Embryonic facial prominence (tissue), 1 donor: ENCODE measurements around the gene ARHGAP45.

Experiments
- DNase-seq: peaks from one replicate; pipeline ENCODE4 v3.0.0-alpha.2; 2016; ENCODE audit errors: extremely low spot score

The ARHGAP45 gene

DNA sequence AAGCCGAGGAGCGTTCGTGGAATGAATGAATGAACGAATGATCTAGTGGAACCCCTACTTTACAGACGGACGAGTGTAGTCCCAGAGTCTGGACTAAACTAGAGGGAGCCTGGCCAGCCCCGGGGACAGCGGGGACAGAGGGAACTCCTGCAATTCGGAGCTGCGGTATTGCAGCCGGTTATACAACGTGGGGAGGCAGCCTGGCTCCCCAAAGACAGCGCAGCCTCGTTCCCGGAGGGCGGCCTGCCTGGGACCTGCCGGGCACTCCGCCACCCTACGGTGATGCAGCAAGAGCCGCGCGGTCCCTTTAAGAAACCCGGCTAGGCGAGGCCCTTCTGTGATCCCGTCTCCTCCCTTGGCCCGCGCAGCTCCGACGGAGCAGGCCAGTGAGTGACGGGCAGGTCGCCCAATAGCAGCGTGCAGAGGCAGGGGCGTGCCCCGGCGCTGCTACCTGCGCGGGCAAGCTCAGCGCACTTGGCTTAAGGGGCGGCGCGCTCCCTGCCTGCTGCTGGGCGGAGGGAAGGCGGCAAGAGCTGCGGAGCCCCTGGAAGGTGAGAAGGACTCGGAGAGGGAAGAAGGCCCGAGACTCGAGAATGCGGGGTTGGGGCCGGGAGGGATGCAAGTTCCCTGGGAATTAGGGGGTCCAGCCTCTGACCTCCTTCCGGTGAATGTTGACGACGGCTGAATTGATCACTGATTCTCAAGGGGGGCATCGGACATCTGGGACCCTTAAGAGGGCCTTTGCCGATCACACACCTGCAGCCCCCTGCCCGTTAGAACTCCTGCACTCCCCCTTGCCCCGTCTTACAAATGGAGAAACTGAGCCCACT is 27.1 kb upstream of the ARHGAP45 start, which contains the start of gene ABCA7:
Gene ABCA7, plus strand, starts transcription at position 462 of the 830 bp plus-strand sequence. CDS start 1,255 bp downstream, outside the sequence.
- DNase-seq: peak; percentile 94

DNA sequence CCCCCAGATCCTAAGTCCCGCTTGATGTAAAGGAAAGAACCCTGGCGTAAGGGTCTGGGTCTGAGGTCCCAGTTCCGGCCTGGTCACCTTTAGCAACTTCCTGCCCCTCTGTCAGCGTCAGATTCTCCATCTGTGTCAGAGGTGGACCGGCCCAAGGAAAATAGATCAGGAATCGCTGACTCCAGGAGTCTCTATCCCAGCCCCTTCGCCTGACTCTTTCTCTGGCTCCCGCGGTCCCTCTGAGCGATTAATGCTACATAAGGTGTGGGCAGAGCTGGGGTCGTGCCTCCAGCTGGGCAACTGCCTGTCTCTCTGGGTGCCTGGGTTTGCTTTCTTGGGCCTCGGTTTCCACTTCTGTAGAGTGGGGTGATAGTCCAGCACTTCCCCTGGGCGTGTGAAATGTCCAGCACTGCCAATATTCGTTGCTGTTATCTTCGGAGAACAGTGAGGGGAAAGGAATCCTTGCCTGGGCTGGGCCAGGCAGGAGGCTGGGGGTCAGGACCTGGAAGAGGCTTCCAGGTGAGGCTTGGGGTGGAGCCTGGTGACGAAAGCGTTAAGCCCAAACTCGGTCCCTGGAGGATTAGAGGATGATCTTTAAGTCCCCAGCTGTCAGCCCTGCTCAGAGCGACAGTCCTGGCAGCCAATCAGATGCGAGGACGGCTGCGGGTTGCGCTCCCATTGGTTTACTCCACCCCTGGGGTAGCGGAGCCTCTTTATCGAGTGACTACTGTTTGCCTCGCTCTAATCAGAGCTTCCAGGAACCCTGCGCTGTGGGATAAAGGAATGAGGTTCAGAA is 26.3 kb upstream of the ARHGAP45 start:
- DNase-seq: peak; percentile 72

DNA sequence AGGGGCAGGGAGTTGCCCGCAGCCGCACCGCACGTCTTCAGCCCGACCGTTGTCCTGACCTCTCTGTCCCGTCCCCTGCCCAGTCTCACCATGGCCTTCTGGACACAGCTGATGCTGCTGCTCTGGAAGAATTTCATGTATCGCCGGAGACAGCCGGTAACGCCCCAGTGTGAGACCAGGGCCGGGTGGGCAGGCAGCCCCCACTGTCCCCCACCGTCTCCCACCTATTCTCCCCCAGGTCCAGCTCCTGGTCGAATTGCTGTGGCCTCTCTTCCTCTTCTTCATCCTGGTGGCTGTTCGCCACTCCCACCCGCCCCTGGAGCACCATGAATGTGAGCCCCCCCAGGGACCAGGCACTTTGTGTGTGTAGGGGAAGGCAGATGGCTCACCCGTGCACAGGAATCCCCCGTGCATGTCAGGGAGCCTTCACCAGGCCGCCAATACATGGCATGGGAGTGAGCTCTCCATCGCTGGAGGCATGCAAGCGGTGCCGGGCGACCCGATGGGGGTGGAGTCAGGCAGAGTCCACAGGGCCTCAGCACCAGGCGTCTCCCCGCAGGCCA is 25.6 kb upstream of the ARHGAP45 start:
- no peak for DNase-seq

DNA sequence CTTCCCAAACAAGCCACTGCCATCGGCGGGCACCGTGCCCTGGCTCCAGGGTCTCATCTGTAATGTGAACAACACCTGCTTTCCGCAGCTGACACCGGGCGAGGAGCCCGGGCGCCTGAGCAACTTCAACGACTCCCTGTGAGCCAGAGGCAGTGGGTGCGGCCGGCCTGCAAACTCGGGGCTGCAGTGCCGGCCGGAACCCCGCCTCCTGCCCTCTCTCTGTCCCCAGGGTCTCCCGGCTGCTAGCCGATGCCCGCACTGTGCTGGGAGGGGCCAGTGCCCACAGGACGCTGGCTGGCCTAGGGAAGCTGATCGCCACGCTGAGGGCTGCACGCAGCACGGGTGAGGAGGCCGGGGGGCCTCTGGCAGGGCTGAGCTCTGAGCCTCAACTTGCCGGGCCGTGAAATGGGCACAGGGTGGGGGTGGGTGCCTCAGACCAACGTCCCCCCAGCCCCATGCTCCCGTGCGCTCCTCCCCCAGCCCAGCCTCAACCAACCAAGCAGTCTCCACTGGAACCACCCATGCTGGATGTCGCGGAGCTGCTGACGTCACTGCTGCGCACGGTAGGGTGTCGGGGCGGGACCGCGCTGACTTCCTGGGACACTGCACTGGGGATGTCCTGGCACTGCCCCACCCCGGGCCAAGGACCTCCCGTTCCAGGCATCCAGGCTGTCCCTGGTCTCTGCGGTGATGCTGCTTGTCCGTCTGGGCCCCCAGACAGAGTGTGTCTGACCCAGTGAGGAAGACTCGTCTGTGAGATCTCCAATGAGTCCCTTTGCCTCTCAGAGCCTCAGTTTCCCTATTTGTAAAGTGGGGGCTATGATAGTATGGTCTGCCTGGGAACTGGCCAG is 24.9 kb upstream of the ARHGAP45 start:
- DNase-seq: no peak

DNA sequence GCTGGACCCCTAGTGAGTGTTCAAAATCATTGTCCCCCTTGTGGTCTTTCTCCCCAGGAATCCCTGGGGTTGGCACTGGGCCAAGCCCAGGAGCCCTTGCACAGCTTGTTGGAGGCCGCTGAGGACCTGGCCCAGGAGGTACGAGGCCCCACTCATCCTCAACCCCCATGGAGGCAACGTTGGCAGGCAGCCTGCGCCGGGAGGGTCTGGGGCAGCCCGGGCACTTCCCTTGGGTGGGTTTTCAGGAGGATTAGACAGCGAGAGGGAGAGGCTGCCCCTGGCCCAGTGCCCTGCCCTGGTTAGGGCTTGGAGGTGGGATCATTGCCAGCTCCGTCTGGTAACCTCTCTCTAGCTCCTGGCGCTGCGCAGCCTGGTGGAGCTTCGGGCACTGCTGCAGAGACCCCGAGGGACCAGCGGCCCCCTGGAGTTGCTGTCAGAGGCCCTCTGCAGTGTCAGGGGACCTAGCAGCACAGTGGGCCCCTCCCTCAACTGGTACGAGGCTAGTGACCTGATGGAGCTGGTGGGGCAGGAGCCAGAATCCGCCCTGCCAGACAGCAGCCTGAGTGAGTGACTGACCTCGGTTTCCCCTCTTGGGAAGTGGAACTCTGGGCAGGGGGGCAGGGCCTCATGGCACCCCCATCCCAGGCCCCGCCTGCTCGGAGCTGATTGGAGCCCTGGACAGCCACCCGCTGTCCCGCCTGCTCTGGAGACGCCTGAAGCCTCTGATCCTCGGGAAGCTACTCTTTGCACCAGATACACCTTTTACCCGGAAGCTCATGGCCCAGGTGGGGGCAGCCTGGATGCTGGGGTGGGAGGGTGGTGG is 24.1 kb upstream of the ARHGAP45 start:
- DNase-seq: no peak

DNA sequence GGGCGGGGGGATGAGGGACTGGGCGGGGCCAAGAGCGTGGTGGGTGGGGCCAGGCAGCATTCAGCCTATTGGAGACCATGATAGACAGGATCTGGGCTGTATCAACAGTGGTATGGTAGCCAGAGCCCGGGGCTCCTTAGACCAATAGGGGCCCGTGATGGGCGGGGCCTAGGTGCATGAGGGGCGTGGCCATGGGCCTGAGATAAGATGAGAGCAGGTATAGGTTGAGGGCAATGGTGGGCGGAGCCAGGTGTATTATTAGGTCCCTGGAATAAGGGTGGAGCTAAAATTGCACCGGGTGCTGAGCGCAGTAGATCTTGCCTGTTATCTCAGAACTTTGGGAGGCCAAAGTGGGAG is 21.7 kb upstream of the ARHGAP45 start:
- DNase-seq: no peak

DNA sequence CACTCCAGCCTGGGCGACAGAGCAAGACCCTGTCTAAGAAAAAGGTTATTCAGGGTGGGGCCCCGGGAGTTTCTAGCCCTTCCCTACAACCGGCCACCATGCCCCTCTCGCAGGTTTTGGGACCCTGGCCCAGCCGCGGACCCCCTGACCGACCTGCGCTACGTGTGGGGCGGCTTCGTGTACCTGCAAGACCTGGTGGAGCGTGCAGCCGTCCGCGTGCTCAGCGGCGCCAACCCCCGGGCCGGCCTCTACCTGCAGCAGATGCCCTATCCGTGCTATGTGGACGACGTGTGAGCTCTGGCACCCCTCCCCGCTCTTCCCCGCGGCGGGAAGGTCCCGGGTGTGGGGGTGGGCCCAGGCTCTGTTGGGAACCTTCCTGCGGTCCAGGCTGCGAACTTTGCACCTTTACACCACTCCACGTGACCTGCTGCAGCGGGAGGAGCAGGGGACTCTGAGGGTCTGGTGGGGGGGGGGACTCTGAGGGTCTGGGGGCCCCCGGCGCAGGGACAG is 20.8 kb upstream of the ARHGAP45 start:
- no peak for DNase-seq

DNA sequence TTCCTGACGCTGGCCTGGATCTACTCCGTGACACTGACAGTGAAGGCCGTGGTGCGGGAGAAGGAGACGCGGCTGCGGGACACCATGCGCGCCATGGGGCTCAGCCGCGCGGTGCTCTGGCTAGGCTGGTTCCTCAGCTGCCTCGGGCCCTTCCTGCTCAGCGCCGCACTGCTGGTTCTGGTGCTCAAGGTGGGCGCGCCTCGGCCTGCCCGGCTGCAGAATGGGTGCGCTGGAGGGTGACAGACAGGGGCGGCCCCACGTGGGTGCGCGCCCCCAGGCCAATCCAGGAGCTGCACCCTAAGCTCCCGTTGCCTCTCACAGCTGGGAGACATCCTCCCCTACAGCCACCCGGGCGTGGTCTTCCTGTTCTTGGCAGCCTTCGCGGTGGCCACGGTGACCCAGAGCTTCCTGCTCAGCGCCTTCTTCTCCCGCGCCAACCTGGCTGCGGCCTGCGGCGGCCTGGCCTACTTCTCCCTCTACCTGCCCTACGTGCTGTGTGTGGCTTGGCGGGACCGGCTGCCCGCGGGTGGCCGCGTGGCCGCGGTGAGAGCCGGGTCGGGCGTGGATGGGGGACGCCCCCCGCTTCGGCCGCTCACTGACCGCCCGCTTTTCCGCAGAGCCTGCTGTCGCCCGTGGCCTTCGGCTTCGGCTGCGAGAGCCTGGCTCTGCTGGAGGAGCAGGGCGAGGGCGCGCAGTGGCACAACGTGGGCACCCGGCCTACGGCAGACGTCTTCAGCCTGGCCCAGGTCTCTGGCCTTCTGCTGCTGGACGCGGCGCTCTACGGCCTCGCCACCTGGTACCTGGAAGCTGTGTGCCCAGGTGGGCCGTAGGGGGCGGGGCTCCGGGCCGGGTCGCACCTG is 19.9 kb upstream of the ARHGAP45 start:
- no peak for DNase-seq

DNA sequence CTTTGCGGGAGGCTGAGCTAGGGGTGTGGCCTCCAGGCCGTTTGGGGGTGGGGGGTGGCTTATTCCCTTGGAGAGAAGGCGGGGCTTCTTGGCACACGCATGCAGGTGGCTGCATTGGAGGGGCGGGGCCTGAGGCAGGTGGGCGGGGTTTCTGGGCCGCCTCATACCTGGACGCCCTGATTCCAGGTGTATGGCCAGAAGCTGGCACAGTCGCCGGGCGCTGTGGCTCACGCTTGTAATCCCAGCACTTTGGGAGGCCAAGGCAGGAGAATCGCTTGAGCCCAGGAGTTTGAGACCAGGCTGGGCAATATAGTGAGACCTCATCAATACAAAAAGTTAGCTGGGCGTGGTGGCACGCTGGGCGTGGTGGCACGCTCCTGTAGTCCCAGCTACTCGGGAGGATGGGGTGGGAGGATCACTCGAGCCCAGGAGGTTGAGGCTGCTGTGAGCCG is 19.2 kb upstream of the ARHGAP45 start:
- DNase-seq: no peak

DNA sequence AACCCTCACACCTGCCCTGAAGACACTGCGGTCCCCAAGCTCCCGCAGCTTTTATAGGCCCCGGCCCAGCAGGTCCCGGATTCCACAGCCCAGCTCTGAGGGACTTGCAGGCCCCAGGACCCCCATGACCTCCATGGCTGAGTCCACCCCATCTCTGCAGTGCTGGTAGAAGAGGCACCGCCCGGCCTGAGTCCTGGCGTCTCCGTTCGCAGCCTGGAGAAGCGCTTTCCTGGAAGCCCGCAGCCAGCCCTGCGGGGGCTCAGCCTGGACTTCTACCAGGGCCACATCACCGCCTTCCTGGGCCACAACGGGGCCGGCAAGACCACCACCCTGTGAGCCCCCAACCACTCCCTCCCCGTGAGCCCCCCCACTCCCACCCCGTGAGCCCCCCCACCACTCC is 17.9 kb upstream of the ARHGAP45 start:
- no peak for DNase-seq

DNA sequence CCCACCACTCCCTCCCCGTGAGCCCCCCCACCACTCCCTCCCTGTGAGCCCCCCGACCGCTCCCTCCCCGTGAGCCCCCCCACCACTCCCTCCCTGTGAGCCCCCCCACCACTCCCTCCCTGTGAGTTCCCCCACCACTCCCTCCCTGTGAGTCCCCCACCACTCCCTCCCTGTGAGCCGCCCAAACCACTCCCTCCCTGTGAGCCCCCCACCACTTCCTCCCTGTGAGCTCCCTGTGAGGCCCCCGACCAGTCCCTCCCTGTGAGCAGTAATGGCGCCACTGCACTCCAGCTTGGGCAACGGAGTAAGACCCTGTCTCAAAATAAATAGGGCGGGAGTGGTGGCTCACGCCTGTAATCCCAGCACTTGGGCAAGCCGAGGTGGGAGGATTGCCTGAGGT is 17.2 kb upstream of the ARHGAP45 start:
- DNase-seq: no peak

DNA sequence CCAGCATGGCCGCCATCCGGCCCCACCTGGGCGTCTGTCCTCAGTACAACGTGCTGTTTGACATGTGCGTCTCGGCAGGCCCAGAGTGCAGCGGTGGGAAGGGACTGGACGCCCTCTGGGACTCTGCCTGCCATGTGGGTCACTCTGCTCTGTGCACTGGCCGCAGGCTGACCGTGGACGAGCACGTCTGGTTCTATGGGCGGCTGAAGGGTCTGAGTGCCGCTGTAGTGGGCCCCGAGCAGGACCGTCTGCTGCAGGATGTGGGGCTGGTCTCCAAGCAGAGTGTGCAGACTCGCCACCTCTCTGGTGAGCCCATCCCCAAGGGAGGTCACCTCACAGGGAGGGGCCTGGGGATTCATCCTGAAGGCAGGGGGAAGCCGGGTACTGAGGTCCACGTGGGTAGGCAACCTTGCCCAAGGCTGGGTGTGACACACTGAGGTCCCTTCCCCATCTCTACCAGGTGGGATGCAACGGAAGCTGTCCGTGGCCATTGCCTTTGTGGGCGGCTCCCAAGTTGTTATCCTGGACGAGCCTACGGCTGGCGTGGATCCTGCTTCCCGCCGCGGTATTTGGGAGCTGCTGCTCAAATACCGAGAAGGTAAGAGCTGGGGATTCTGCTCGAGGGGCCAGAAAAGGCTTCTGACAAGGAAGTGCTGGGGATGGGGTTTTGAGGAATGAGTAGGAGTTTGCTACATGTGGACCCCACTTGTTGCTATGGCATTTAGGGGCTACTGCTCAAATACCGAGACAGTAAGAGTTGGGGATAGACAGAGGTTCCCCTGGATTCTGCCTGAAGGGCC is 15.8 kb upstream of the ARHGAP45 start:
- DNase-seq: no peak

DNA sequence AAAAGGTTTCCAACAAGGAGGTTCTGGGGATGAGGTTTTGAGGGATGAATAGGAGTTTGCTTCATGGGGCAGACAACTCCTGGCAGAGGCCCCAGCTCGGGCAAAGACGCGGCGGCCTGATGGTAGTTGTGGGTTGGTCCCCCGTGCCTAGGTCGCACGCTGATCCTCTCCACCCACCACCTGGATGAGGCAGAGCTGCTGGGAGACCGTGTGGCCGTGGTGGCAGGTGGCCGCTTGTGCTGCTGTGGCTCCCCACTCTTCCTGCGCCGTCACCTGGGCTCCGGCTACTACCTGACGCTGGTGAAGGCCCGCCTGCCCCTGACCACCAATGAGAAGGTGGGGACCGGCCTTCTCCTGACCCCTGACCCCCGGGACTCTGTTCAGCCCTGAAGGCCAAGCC is 15.2 kb upstream of the ARHGAP45 start:
- no peak for DNase-seq

DNA sequence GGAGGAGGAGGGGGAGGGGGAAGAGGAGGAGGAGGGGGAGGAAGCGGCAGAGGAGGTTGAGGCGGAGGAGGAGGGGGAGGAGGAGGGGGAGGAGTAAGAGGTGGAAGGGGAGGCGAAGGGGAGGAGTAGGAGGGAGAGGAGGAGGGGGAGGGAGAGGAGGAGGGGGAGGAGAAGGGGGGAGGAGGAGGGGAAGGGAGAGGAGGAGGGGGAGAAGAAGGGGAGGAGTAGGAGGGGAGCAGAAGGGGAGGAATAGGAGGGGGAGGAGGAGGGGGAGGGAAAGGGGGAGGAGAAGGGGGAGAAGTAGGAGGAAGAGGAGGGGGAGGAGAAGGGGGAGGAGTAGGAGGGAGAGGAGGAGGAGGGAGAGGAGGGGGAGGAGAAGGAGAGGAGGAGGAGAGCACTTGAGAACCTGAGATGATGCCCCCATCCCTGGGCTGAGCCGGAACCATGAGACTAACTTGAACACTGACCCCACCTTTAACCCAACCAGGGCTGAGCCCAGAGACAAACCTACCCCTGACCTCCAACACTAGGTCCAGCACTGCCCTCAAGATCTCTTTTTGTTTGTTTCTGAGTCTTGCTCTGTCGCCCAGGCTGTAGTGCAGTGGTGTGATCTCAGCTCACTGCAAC is 14.5 kb upstream of the ARHGAP45 start:
- DNase-seq: no peak

DNA sequence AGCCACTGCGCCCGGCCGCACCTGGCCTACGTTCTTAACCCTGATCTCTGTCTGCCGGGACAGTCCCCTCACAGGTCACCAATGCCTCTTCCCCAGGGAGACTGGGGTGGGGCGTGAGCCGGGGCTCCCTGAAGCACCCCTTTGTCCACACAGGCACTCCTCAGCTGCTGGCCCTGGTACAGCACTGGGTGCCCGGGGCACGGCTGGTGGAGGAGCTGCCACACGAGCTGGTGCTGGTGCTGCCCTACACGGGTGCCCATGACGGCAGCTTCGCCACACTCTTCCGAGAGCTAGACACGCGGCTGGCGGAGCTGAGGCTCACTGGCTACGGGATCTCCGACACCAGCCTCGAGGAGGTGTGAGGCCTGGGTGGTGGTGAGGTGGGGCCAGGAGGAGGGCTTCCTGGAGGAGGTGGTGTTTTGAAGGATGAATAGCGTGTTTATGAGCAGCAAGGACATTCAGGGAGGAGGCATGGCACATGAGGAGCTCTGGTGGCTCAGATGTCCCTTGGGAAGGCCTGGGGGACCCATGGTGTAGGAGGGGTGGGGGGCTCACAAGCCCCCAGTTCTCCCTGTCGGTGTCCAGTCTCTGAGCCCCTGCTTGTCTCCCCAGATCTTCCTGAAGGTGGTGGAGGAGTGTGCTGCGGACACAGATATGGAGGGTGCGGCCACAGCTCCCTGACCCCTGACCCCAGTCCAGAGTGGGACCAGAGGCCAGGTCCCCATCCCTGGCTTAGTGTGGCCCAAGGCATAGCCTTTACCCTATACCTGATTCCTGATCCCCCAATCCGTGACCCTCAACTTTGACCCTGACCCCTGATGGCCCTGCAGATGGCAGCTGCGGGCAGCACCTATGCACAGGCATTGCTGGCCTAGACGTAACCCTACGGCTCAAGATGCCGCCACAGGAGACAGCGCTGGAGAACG is 13.5 kb upstream of the ARHGAP45 start:
- DNase-seq: no peak

DNA sequence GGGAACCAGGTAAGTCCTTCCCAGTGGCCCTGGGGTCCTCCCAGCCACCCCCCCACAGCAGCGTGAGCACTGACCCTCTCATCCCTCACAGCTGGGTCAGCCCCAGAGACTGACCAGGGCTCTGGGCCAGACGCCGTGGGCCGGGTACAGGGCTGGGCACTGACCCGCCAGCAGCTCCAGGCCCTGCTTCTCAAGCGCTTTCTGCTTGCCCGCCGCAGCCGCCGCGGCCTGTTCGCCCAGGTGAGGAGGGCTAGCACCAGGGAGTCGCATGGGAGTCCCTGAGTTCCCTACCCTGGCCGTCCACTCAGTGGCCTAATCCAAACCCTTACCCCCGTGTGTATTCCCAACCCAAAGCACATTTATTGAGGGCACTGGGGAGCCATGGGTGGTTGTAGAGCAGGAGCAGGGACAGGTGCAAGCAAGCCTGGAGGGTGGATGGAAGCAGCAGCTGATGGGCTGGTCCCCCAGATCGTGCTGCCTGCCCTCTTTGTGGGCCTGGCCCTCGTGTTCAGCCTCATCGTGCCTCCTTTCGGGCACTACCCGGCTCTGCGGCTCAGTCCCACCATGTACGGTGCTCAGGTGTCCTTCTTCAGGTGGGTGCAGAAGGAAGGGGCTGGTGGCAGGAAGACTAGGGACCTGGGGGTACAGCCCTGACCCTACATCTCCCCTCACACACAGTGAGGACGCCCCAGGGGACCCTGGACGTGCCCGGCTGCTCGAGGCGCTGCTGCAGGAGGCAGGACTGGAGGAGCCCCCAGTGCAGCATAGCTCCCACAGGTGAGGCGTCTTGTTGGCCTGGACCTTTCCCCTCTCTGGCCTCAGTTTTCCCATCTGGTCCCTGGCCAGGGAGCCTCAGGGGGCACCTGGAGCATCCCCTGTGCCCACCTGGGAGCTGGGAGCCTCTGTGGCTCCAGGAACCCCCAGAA is 12.6 kb upstream of the ARHGAP45 start:
- DNase-seq: no peak
